GM10266 (cell line): ENCODE results near the gene LIMK1.

Experiments used
- DNase-seq: peaks from one replicate; pipeline ENCODE4 v3.0.0; 2012; ENCODE audit errors: extremely low spot score
- CTCF ChIP-seq: IDR thresholded peaks from 2 replicates; pipeline ENCODE4 v1.5.1; 2012; ENCODE audit warnings: mild to moderate bottlenecking, low read depth; ENCODE audit not compliant: control insufficient read depth, insufficient read depth; ENCODE audit errors: missing control alignments

Gene LIMK1

GRCh38 chr7:74049997-74050798 is 33.4 kb upstream of the LIMK1 start:
- TF ChIP-seq CTCF = no peak
- DNase-seq = no peak

GRCh38 chr7:74051193-74051592 is 32.4 kb upstream of the LIMK1 start:
- no peak for TF ChIP-seq CTCF
- DNase-seq = no peak

GRCh38 chr7:74051629-74052410 is 31.8 kb upstream of the LIMK1 start:
- peak; percentile 28 for TF ChIP-seq CTCF
- DNase-seq = no peak

GRCh38 chr7:74052628-74053027 is 31.0 kb upstream of the LIMK1 start:
- TF ChIP-seq CTCF = no peak
- DNase-seq = no peak

- TF ChIP-seq CTCF = no peak
- no peak for DNase-seq
These were observed 29.9 kb upstream of the LIMK1 start for GRCh38 chr7:74053589-74054186.

GRCh38 chr7:74056096-74056915 is 27.3 kb upstream of the LIMK1 start:
- TF ChIP-seq CTCF = no peak
- no peak for DNase-seq
